Measurements from ENCODE around the gene WDR55. TPM values are rescaled to one million over a fixed set of nuclear protein-coding genes. Genes with fewer than 3 reads are reported as not detected.
A peak's percentile ranks its signal among the peaks of the same experiment; 100 is the strongest.
"Not testable (repeated sequence)": the region's sequence is repeated elsewhere in the genome, so short reads cannot be mapped to it uniquely, and the experiment has no call there.

Gene WDR55
- total and polyA plus RNA-seq, 7 experiments from 2014 or later: 10.5 to 47.6 (median 36.4) TPM

- peak overlapping the region; percentile 87 for H3K4me3 ChIP-seq (ENCODE audit: low read length)
- ChIA-PET CTCF (interaction anchor here (1.0 to 1.6 kb wide), 5 partner anchors 13 to 268 kb away, joined by 3 to 7 read pairs (median 4); partner anchors contain the start of genes IK and NDUFA2), POLR2A (interaction anchor here (0.6 to 4.2 kb wide), 5 partner anchors 13 to 1342 kb away, joined by 3 to 34 read pairs (median 10); partner anchors contain the start of genes ANKHD1, EIF4EBP3, IK and NDUFA2)
- Mint-ChIP-seq H3K36me3 (peaks cover 0 to 2% (median 0%) of the 10 kb centered on the region in 5 donors), H3K4me3 (peak overlapping the region; percentile 89 to 99 (median 92)), H3K27me3 (peaks cover 0 to 26% (median 0%) of the 10 kb centered on the region in 5 donors), H3K9me3 (no peaks in the 10 kb centered on the region), H3K4me1 (peaks cover 17 to 42% (median 22%) of the 10 kb centered on the region in 7 donors), H3K27ac (peak overlapping the region in 7 of 9 donors; percentile 54 to 88 (median 72))
- intact Hi-C loops (cut with micrococcal nuclease): no loop called here
- H3K4me1 ChIP-seq (ENCODE audit: control insufficient read depth in 2 of 2, insufficient read depth in 2 of 2, low read length in 2 of 2): peaks cover 0 to 9% of the 10 kb centered on the region in 2 donors
- DNase-seq (no peak), ATAC-seq (no peak)
- H3K27me3 ChIP-seq (ENCODE audit: control insufficient read depth in 2 of 2, insufficient read depth in 2 of 2, low read length in 2 of 2): no peaks in the 10 kb centered on the region
- peak overlapping the region; percentile 41 for H3K27ac ChIP-seq (ENCODE audit: low read depth, low read length)
- H3K9me3 ChIP-seq (ENCODE audit: control insufficient read depth in 2 of 3, low read length in 3 of 3): no peaks in the 10 kb centered on the region
- H3K36me3 ChIP-seq (ENCODE audit: control insufficient read depth in 2 of 3, insufficient read depth in 3 of 3, low read length in 3 of 3): no peaks in the 10 kb centered on the region
These were observed 31.2 kb upstream of the WDR55 start for GRCh38 chr5:140633501-140633900.

- H3K27me3 Mint-ChIP-seq: peaks cover 0 to 26% (median 0%) of the 10 kb centered on the region in 5 donors
- H3K9me3 Mint-ChIP-seq: no peaks in the 10 kb centered on the region
- Histone ChIP-seq H3K27me3 (ENCODE audit: control insufficient read depth in 2 of 2, insufficient read depth in 2 of 2, low read length in 2 of 2) (no peaks in the 10 kb centered on the region), H3K4me1 (ENCODE audit: control insufficient read depth in 2 of 2, insufficient read depth in 2 of 2, low read length in 2 of 2) (peaks cover 0 to 9% of the 10 kb centered on the region in 2 donors), H3K27ac (ENCODE audit: low read depth, low read length) (no peak overlapping the region), H3K36me3 (ENCODE audit: control insufficient read depth in 2 of 3, insufficient read depth in 3 of 3, low read length in 3 of 3) (no peaks in the 10 kb centered on the region), H3K9me3 (ENCODE audit: control insufficient read depth in 2 of 3, low read length in 3 of 3) (no peaks in the 10 kb centered on the region), H3K4me3 (ENCODE audit: low read length) (no peak overlapping the region)
- peak overlapping the region in 9 of 10 donors; percentile 11 to 93 (median 53) for H3K4me3 Mint-ChIP-seq
- H3K27ac Mint-ChIP-seq: peak overlapping the region in 2 of 9 donors; percentile 2 to 54
- H3K36me3 Mint-ChIP-seq: peaks cover 0 to 4% (median 0%) of the 10 kb centered on the region in 5 donors
- no peak for ATAC-seq
- CTCF ChIA-PET: interaction anchor here (1.2 kb wide), 1 partner anchor 86 kb away, joined by 12 read pairs; the partner anchor contains the start of gene EIF4EBP3
- no peak for DNase-seq
- POLR2A ChIA-PET: interaction anchor here (0.6 to 4.2 kb wide), 6 partner anchors 11 to 86 kb away, joined by 3 to 34 read pairs (median 10); partner anchors contain the start of genes IK and NDUFA2
- intact Hi-C loops (cut with micrococcal nuclease): loop anchor here in 1 of 2 donors (2.0 kb wide), 1 partner anchor 271 kb away; no protein-coding TSS in a partner anchor
- H3K4me1 Mint-ChIP-seq: peaks cover 17 to 48% (median 28%) of the 10 kb centered on the region in 7 donors
These were observed 30.6 kb upstream of the WDR55 start for GRCh38 chr5:140634103-140634502.

GRCh38 chr5:140635291-140636257 is 29.1 kb upstream of the WDR55 start:
- ChIA-PET CTCF (interaction anchor here (0.8 to 1.8 kb wide), 8 partner anchors 13 to 272 kb away, joined by 3 to 12 read pairs (median 4); partner anchors contain the start of gene EIF4EBP3), POLR2A (interaction anchor here (0.8 to 2.7 kb wide), 6 partner anchors 9 to 88 kb away, joined by 3 to 12 read pairs (median 6); partner anchors contain the start of genes IK and NDUFA2)
- H3K27me3 Mint-ChIP-seq: peaks cover 0 to 26% (median 0%) of the 10 kb centered on the region in 5 donors
- peaks cover 26 to 58% (median 43%) of the 10 kb centered on the region in 7 donors for H3K4me1 Mint-ChIP-seq
- Histone ChIP-seq H3K4me1 (ENCODE audit: control insufficient read depth in 2 of 2, insufficient read depth in 2 of 2, low read length in 2 of 2) (peaks cover 6 to 15% of the 10 kb centered on the region in 2 donors), H3K4me3 (ENCODE audit: low read length) (no peak overlapping the region), H3K27ac (ENCODE audit: low read depth, low read length) (no peak overlapping the region), H3K9me3 (ENCODE audit: control insufficient read depth in 2 of 3, low read length in 3 of 3) (no peaks in the 10 kb centered on the region), H3K27me3 (ENCODE audit: control insufficient read depth in 2 of 2, insufficient read depth in 2 of 2, low read length in 2 of 2) (no peaks in the 10 kb centered on the region), H3K36me3 (ENCODE audit: control insufficient read depth in 2 of 3, insufficient read depth in 3 of 3, low read length in 3 of 3) (no peaks in the 10 kb centered on the region)
- H3K9me3 Mint-ChIP-seq: no peaks in the 10 kb centered on the region
- H3K27ac Mint-ChIP-seq: peak overlapping the region in 3 of 9 donors; percentile 26 to 77 (median 38)
- H3K4me3 Mint-ChIP-seq: no peak overlapping the region
- ATAC-seq (no peak), DNase-seq (no peak)
- peaks cover 0 to 8% (median 0%) of the 10 kb centered on the region in 5 donors for H3K36me3 Mint-ChIP-seq
- intact Hi-C loops (cut with micrococcal nuclease): loop anchor here (1.0 to 5.0 kb wide), 6 partner anchors 88 to 1438 kb away; partner anchors contain the start of genes EIF4EBP3 (in 1 of the 2), PURA (in 1 of the 2) and SIL1 (in 1 of the 2)

- ATAC-seq (no peak), DNase-seq (no peak)
- Mint-ChIP-seq H3K4me1 (peaks cover 34 to 61% (median 48%) of the 10 kb centered on the region in 7 donors), H3K36me3 (peaks cover 0 to 13% (median 0%) of the 10 kb centered on the region in 5 donors), H3K27me3 (peaks cover 0 to 8% (median 0%) of the 10 kb centered on the region in 5 donors), H3K27ac (peak overlapping the region in 4 of 9 donors; percentile 38 to 88 (median 77)), H3K9me3 (no peaks in the 10 kb centered on the region), H3K4me3 (peak overlapping the region in 5 of 10 donors; percentile 3 to 90 (median 73))
- ChIA-PET POLR2A (interaction anchor here (3.0 to 3.5 kb wide), 2 partner anchors 10 to 90 kb away, joined by 21 to 26 read pairs; partner anchors contain the start of genes EIF4EBP3, IK and NDUFA2), CTCF (interaction anchor here (0.6 to 1.1 kb wide), 2 partner anchors 73 to 84 kb away, joined by 3 to 6 read pairs; no protein-coding TSS in a partner anchor)
- H3K27me3 ChIP-seq (ENCODE audit: control insufficient read depth in 2 of 2, insufficient read depth in 2 of 2, low read length in 2 of 2): no peaks in the 10 kb centered on the region
- intact Hi-C loops (cut with micrococcal nuclease): loop anchor here (2.0 to 5.0 kb wide), 10 partner anchors 53 to 1440 kb away; partner anchors contain the start of genes CYSTM1 (in 1 of the 2), HARS1 (in 1 of the 2), HARS2 (in 1 of the 2) and PFDN1 (in 1 of the 2)
- no peak overlapping the region for H3K4me3 ChIP-seq (ENCODE audit: low read length)
- H3K36me3 ChIP-seq (ENCODE audit: control insufficient read depth in 2 of 3, insufficient read depth in 3 of 3, low read length in 3 of 3): peaks cover 0 to 12% (median 0%) of the 10 kb centered on the region in 3 experiments
- no peaks in the 10 kb centered on the region for H3K9me3 ChIP-seq (ENCODE audit: control insufficient read depth in 2 of 3, low read length in 3 of 3)
- H3K4me1 ChIP-seq (ENCODE audit: control insufficient read depth in 2 of 2, insufficient read depth in 2 of 2, low read length in 2 of 2): peaks cover 6 to 10% of the 10 kb centered on the region in 2 donors
- H3K27ac ChIP-seq (ENCODE audit: low read depth, low read length): no peak overlapping the region
These were observed 27.2 kb upstream of the WDR55 start for GRCh38 chr5:140637371-140638100.

- intact Hi-C loops (cut with micrococcal nuclease): loop anchor here (1.0 to 5.0 kb wide), 18 partner anchors 8 to 1442 kb away; partner anchors contain the start of genes ANKHD1 (in 2 of the 2), APBB3 (in 2 of the 2), CYSTM1 (in 2 of the 2) and EIF4EBP3 (in 2 of the 2)
- H3K36me3 Mint-ChIP-seq: peaks cover 0 to 14% (median 0%) of the 10 kb centered on the region in 5 donors
- H3K4me3 ChIP-seq (ENCODE audit: low read length): peak overlapping the region; percentile 66
- H3K27ac ChIP-seq (ENCODE audit: low read depth, low read length): peak overlapping the region; percentile 79
- H3K9me3 ChIP-seq (ENCODE audit: control insufficient read depth in 2 of 3, low read length in 3 of 3); DNase-seq; H3K27me3 Mint-ChIP-seq; H3K27me3 ChIP-seq (ENCODE audit: control insufficient read depth in 2 of 2, insufficient read depth in 2 of 2, low read length in 2 of 2); H3K9me3 Mint-ChIP-seq; H3K4me1 ChIP-seq (ENCODE audit: control insufficient read depth in 2 of 2, insufficient read depth in 2 of 2, low read length in 2 of 2); ATAC-seq; CTCF ChIA-PET: not testable (repeated sequence)
- POLR2A ChIA-PET: interaction anchor here (0.8 to 3.5 kb wide), 13 partner anchors 8 to 998 kb away, joined by 3 to 26 read pairs (median 5); partner anchors contain the start of genes ANKHD1, APBB3, EIF4EBP3 and HARS1
- peaks cover 26 to 53% (median 43%) of the 10 kb centered on the region in 7 donors for H3K4me1 Mint-ChIP-seq
- H3K36me3 ChIP-seq (ENCODE audit: control insufficient read depth in 2 of 3, insufficient read depth in 3 of 3, low read length in 3 of 3): peaks cover 0 to 21% (median 0%) of the 10 kb centered on the region in 3 experiments
- H3K27ac Mint-ChIP-seq: peak overlapping the region; percentile 87 to 100 (median 92)
- peak overlapping the region; percentile 86 to 97 (median 93) for H3K4me3 Mint-ChIP-seq
These were observed 25.9 kb upstream of the WDR55 start for GRCh38 chr5:140638898-140639147.

Data from naive thymus-derived CD4-positive, alpha-beta T cell (primary cell).